Stimulated activated naive CD8-positive, alpha-beta T cell treated with anti-CD3 and anti-CD28 coated beads, Interleukin-15, amount 100 ng/mL, for 72 hours (primary cell): ENCODE data around the gene HES4.
"Not testable (repeated sequence)": the region's sequence is repeated elsewhere in the genome, so short reads cannot be mapped to it uniquely, and the experiment has no call there.

Source experiments
- ATAC-seq: fragments of 150-1000 bp; cut with Tn5 transposase; 2 replicates; pipeline ENCODE4 v1.10.0; 2021; ENCODE audit warnings: mild to moderate bottlenecking, moderate library complexity
- DNase-seq, 2 donors: peaks; one replicate each; pipeline ENCODE4 v3.0.0; 2021 to 2022
- H3K27ac Mint-ChIP-seq, 2 donors: one replicate each; pipeline ENCODE4 v1.8.0; 2022; ENCODE audit warnings: mild to moderate bottlenecking in 2 of 2, mixed read lengths in 2 of 2, moderate library complexity in 2 of 2
- H3K27me3 Mint-ChIP-seq: one replicate; pipeline ENCODE4 v1.8.0; 2022; ENCODE audit warnings: mixed read lengths
- H3K4me1 Mint-ChIP-seq: one replicate; pipeline ENCODE4 v1.8.0; 2022; ENCODE audit warnings: mild to moderate bottlenecking, mixed read lengths
- H3K4me3 Mint-ChIP-seq, 2 donors: one replicate each; pipeline ENCODE4 v1.8.0; 2022; ENCODE audit warnings: mild to moderate bottlenecking in 2 of 2, mixed read lengths in 2 of 2, moderate library complexity in 1 of 2
- H3K9me3 Mint-ChIP-seq, 2 donors: one replicate each; pipeline ENCODE4 v1.8.0; 2022; ENCODE audit warnings: mixed read lengths in 2 of 2

The HES4 gene

DNA sequence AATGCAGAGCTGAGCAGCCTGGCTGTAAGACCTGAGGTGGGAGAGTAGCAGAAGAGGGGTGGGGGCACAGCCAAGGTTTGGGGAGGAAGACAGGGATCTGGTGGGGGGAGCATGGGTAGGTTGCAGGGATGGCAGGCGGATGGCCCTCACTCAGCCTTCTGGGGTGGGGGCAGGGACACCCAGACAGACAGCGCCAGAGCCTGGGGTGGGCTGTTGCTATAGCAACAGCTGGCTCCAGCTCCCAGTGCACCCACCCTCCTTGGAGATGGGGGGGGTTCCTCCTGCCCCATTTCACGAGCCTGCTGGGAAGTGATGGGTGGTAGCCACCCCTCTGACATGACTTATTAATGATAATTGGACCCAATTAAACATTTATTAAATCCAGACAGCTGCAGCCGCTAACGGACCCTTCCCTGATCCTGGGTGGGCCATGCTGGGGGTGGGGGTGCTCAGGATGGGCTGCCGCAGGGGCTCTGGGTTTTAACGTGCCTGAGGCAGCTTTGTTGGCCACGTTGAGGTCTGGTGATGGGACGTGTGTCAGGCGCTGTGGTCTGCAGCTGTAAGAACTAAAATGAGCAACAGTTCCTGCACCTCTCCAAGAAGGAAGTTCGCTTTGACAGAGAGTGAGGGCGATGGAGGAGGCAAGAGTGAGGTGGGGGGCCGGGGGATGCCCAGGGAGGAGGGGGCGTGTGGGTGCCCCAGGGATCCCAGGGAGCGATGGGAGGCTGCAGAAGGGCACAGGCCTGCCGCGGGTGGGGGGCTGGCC is 39.4 kb upstream of the HES4 start:
- DNase-seq (peak in 1 of 2 donors; percentile 51), ATAC-seq (peak; percentile 56)
- peak overlapping the region in 1 of 2 donors; percentile 97 for H3K27ac Mint-ChIP-seq
- H3K4me1 Mint-ChIP-seq = peaks cover 53% of the 10 kb centered on the region
- peaks cover 34% of the 10 kb centered on the region for H3K27me3 Mint-ChIP-seq
- peaks cover 0 to 6% of the 10 kb centered on the region in 2 donors for H3K9me3 Mint-ChIP-seq
- peak overlapping the region; percentile 72 to 82 for H3K4me3 Mint-ChIP-seq

DNA sequence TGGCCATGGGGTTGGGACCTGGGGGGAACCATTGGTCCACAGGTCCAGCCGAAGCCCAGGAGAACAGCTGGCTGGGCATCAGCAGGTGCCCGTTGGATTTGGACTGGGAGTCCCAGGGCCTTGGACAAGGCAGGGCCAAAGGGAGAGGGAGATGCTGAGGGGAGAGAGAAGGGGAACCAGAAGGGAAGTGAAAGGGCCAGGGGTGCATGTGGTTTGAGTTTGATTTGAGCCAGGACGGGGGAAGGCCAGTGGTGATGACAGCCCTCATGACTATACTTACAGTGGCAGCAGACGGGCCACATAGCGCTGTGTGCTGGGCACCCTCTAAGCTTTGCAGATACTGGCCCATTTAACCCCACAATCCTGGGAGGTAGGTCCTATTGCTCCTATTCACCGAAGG is 38.8 kb upstream of the HES4 start:
- H3K4me1 Mint-ChIP-seq = peaks cover 55% of the 10 kb centered on the region
- DNase-seq (no peak), ATAC-seq (no peak)
- no peak overlapping the region for H3K27ac Mint-ChIP-seq
- H3K27me3 Mint-ChIP-seq = peaks cover 34% of the 10 kb centered on the region
- peaks cover 0 to 6% of the 10 kb centered on the region in 2 donors for H3K9me3 Mint-ChIP-seq
- peak overlapping the region; percentile 54 to 72 for H3K4me3 Mint-ChIP-seq

DNA sequence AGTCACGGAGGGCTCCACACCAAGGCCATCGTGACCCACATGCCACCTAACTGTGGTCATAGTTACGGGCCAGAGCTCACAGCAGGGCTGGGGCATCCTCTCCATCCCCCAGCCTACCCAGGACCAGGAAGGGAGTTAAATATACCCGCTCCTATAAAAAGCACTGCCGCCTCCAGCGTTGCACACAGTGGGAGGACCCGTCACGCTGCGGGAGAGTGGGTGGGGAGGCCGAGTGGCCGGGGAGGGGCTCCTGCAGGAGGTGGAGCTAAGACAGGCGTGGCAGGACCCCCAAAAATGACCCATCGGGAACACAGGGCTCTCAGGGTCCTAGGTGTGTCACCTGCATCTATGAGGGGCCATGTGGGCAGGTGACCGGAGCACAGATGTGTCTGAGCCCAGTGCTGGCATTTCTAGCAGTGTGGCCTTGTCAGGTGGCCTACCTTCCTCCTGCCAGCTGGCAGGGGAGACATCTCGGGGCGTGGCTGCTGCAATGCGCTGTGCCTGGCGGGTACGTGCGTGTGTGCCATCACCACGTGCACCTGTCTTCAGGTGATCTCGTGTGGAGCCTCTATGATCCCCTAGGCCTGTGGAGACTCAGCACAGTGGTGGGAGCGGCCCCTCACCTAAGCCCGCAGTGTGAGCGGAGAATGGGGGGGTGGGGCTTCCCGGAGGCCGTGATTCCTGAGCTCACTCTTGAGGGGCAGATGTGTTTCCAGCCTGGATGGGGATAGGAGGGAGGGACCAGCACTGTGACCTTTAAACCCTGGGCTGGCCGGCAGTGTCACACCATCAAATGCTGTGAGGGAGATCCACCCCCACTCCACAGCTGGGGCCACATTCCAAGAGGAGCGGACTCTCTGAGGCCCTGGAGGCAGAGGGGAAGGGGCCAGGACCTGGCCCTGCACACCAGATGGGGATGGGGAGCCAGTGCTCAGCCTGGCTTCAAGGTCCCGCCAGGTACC is 37.8 kb upstream of the HES4 start:
- no peak overlapping the region for H3K27ac Mint-ChIP-seq
- no peak overlapping the region for H3K4me3 Mint-ChIP-seq
- H3K4me1 Mint-ChIP-seq = peaks cover 56% of the 10 kb centered on the region
- DNase-seq (no peak), ATAC-seq (no peak)
- H3K27me3 Mint-ChIP-seq = peaks cover 34% of the 10 kb centered on the region
- H3K9me3 Mint-ChIP-seq = no peaks in the 10 kb centered on the region

DNA sequence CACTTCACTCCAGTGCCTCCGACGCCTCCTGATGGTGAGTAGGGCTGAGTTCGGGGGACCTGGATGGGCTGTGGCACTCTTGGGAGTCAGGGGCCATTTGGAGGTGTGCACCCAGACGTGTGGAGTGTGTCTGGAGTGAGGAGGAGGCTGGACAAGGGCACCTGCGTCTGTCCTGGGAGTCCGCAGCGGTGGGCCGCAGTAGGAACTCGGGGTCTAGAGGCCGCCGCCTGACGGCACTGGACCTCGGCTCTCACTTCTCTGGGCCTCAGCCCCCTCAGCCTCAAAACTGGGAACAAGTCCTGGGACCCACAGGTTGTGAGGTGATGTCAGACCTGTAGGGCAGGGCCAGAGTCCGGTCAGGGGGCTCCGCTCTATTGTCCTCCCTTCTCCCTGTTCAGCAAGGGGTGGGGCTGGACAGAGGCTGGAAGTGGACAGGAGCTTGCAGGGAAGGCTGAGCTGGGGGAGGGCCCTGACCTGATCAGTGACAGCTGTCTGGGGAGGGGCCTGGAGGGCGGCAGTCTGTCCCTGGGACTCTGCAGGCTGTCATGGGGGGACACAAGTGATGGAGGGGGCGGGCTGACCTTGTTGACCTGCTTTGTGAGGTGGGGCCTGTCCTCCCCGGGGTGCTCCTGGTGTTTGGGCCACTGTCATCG is 35.5 kb upstream of the HES4 start:
- ATAC-seq (no peak), DNase-seq (no peak)
- Mint-ChIP-seq H3K27ac (no peak overlapping the region), H3K4me3 (peak overlapping the region; percentile 29 to 50), H3K4me1 (peaks cover 67% of the 10 kb centered on the region), H3K27me3 (peaks cover 43% of the 10 kb centered on the region), H3K9me3 (no peaks in the 10 kb centered on the region)

GRCh38 chr1:1034439-1034781 is 34.5 kb upstream of the HES4 start:
- H3K4me1 Mint-ChIP-seq = peaks cover 57% of the 10 kb centered on the region
- peak; percentile 1 for ATAC-seq
- peak overlapping the region; percentile 80 to 94 for H3K27ac Mint-ChIP-seq
- peak overlapping the region; percentile 82 to 89 for H3K4me3 Mint-ChIP-seq
- DNase-seq = no peak
- no peaks in the 10 kb centered on the region for H3K9me3 Mint-ChIP-seq
- peaks cover 36% of the 10 kb centered on the region for H3K27me3 Mint-ChIP-seq

DNA sequence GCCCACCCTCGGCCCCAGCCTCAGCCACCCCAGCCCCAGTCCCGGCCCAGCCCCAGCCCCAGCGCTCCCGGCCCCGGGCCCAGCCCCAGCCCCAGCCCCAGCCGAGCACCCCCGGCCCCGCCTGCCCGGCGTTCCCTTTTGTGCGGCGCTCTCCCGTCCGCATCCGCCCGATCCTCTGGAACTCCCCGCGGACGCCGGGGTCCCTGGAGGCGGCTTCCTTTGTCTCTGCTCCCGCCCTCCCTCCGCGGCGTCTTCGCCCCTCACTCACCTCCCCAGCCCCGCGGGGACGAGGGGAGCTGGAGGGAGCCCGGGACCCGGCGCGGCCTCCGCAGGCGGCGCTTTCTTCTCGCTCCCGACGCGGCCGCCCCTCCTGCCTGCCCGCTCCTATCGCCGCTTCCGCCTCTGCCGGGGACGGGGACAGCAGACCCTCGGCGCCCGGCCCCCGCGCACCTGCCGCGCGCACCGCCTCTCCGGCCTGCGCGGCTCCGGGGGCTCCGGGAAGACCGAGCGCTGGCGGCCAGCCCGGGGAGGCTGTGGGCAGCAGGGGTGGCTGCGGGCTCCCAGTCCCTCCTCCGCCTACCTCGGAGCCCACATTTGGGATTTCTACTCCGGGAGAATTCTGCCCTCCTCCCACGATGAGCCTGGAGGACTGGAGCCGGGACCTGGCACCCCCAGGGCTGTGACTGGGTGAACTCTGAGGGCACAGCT is 34.0 kb upstream of the HES4 start:
- peak; percentile 41 for ATAC-seq
- Mint-ChIP-seq H3K4me1 (peaks cover 52% of the 10 kb centered on the region), H3K9me3 (no peaks in the 10 kb centered on the region), H3K27ac (peak overlapping the region; percentile 80 to 94), H3K27me3 (peaks cover 32% of the 10 kb centered on the region), H3K4me3 (peak overlapping the region; percentile 82 to 89)
- no peak for DNase-seq

GRCh38 chr1:1033009-1033587 is 33.2 kb upstream of the HES4 start:
- ATAC-seq (peak; percentile 92), DNase-seq (peak; percentile 97)
- Mint-ChIP-seq H3K27me3 (peaks cover 24% of the 10 kb centered on the region), H3K9me3 (no peaks in the 10 kb centered on the region), H3K4me1 (peaks cover 44% of the 10 kb centered on the region), H3K27ac (no peak overlapping the region), H3K4me3 (peak overlapping the region; percentile 69 to 82)

GRCh38 chr1:1032424-1032823 is 32.5 kb upstream of the HES4 start:
- ATAC-seq (no peak), DNase-seq (no peak)
- Mint-ChIP-seq H3K4me3 (peak overlapping the region; percentile 63 to 71), H3K27me3 (peaks cover 17% of the 10 kb centered on the region), H3K4me1 (peaks cover 38% of the 10 kb centered on the region), H3K9me3 (no peaks in the 10 kb centered on the region), H3K27ac (peak overlapping the region in 1 of 2 donors; percentile 62)

DNA sequence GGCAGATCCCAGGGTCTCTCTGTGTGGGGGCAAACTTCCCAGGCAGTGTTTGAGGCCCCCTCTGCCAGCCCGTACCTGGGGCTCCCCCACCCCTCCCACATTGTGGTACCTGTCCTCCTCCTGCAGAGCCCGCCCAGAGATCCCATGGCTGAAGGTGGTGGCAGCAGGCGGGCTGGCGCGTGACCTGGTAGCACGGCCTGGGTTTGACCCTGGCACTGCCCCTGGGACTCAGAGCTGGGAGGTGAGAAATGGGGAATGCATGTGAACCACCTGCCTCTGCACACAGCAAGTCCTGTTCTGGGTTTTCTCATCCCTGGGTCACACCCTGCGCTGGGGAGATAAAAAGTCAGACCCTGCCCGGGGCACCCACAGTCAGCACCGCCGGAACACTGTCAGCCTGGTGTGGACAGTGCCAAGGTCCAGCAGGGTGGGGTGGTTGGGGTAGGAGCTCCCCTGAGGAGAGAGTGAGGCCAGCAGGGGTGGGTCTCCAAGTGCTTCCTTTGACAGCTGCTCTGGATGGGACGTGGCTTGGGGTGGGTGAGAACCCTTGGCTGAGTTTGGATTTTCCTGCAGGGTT is 31.9 kb upstream of the HES4 start:
- H3K27ac Mint-ChIP-seq = peak overlapping the region in 1 of 2 donors; percentile 51
- H3K27me3 Mint-ChIP-seq = peaks cover 17% of the 10 kb centered on the region

GRCh38 chr1:1030867-1031658 is 31.2 kb upstream of the HES4 start:
- H3K4me1 Mint-ChIP-seq = peaks cover 26% of the 10 kb centered on the region
- not testable (repeated sequence) for H3K4me3 Mint-ChIP-seq, ATAC-seq, DNase-seq, H3K27ac Mint-ChIP-seq, H3K9me3 Mint-ChIP-seq
- peaks cover 17% of the 10 kb centered on the region for H3K27me3 Mint-ChIP-seq

More for the DNA sequence above, 31.9 kb upstream of the HES4 start:
- H3K4me1 Mint-ChIP-seq = peaks cover 32% of the 10 kb centered on the region
- DNase-seq (no peak), ATAC-seq (no peak)
- no peaks in the 10 kb centered on the region for H3K9me3 Mint-ChIP-seq
- peak overlapping the region; percentile 63 to 71 for H3K4me3 Mint-ChIP-seq

GRCh38 chr1:1027791-1028190 is 27.9 kb upstream of the HES4 start:
- ATAC-seq = no peak
- H3K27me3 Mint-ChIP-seq = peaks cover 16% of the 10 kb centered on the region
- no peak overlapping the region for H3K4me3 Mint-ChIP-seq
- peaks cover 19% of the 10 kb centered on the region for H3K4me1 Mint-ChIP-seq
- H3K9me3 Mint-ChIP-seq = no peaks in the 10 kb centered on the region
- no peak overlapping the region for H3K27ac Mint-ChIP-seq
- no peak for DNase-seq

GRCh38 chr1:1026599-1027413 is 26.9 kb upstream of the HES4 start:
- Mint-ChIP-seq H3K9me3 (no peaks in the 10 kb centered on the region), H3K4me3 (no peak overlapping the region), H3K4me1 (peaks cover 19% of the 10 kb centered on the region), H3K27ac (no peak overlapping the region), H3K27me3 (peaks cover 15% of the 10 kb centered on the region)
- DNase-seq (no peak), ATAC-seq (peak; percentile 5)

DNA sequence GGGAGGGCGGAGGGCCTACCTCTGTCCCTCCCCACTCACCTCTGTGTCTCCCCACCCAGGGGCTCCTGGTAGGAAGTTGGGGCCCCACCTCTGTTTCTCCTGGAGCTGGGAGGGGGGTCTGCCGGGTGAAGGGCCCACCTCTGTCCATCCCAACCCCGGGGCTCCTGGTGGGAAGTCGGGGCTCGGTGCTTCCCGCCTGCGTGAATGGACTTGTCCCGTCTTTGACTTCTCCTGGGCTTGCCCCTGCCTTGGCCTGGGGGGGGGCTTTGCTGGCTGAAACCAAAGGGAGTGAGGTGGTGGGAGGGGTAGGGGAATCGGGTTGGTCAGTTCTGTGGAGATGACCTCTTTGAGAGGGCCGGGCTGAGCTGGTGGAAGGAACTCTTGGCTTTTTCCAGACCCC is 25.8 kb upstream of the HES4 start:
- Mint-ChIP-seq H3K27ac (no peak overlapping the region), H3K4me1 (peaks cover 27% of the 10 kb centered on the region), H3K27me3 (peaks cover 15% of the 10 kb centered on the region), H3K4me3 (no peak overlapping the region), H3K9me3 (no peaks in the 10 kb centered on the region)
- ATAC-seq (no peak), DNase-seq (no peak)
